Ovary (tissue), 3 donors: ENCODE measurements around the gene CABLES1.

Source experiments
- POLR2A ChIP-seq: fragments of 450-650 bp; IDR thresholded peaks from one replicate; pipeline ENCODE4 v1.6.1; 2017; ENCODE audit warnings: antibody characterized with exemption, mild to moderate bottlenecking, moderate library complexity
- TF ChIP-seq, protein P1 (sequence below), 3 donors: fragments of 450-650 bp in 2 of 3; fragments of 200-600 bp in 1 of 3; IDR thresholded peaks; one replicate each; pipeline versions ENCODE4 v1.5.1 to v1.8.0; 2016 to 2022; ENCODE audit warnings: antibody characterized with exemption in 3 of 3, mild to moderate bottlenecking in 1 of 3
- donor health status: DM: no; HTN: no; CAD: no.

DNA sequence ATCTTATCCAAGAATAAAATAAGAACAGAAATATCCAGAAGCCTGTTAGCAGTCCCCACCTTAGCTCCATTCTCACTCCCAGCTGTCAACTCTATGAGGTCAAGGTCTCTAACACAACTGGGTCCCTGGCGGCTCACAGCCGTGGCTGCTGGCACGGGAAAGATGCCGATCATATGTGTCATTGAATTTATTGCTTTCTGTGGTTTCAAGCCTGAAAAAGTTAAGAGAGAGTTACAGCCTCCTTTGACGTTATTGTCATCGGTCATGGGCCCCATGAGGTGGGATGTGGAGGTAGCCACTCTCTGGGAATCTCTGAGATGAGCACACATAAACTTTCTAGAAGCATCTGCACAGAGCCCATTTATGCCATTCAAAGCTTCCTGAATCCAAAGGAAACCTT lies 28.7 kb upstream of the CABLES1 start:
- TF ChIP-seq POLR2A = no peak
- TF ChIP-seq, protein P1, sequence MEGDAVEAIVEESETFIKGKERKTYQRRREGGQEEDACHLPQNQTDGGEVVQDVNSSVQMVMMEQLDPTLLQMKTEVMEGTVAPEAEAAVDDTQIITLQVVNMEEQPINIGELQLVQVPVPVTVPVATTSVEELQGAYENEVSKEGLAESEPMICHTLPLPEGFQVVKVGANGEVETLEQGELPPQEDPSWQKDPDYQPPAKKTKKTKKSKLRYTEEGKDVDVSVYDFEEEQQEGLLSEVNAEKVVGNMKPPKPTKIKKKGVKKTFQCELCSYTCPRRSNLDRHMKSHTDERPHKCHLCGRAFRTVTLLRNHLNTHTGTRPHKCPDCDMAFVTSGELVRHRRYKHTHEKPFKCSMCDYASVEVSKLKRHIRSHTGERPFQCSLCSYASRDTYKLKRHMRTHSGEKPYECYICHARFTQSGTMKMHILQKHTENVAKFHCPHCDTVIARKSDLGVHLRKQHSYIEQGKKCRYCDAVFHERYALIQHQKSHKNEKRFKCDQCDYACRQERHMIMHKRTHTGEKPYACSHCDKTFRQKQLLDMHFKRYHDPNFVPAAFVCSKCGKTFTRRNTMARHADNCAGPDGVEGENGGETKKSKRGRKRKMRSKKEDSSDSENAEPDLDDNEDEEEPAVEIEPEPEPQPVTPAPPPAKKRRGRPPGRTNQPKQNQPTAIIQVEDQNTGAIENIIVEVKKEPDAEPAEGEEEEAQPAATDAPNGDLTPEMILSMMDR (IDR thresholded peaks at IDR 0.05) = no peak
